AG08395 (cell line): Measurements from ENCODE around the gene PSMB11.

Experiments
- DNase-seq: peaks from one replicate; pipeline ENCODE4 v3.0.0; 2012; ENCODE audit warnings: mixed read lengths, low spot score

PSMB11 gene

DNA sequence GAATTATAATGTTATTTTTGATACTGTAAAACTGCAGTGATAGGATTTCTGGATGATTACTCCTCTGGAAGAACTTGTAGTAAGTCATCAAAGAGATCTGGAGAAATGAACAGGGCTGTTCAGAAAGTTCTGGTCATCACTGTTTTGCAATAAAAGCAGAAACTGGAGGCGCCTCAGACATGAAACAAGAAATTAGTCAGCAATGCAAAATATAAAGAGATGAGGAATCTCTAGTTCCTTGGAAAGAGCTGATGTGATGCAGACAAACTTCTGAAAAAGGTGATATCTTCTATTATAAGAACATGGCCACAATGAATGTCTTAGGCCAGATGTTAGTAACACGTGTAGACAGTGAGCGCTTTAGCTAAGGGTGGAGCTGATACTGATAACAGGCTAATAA lies 43.4 kb downstream of the PSMB11 start:
- DNase-seq = no peak

DNA sequence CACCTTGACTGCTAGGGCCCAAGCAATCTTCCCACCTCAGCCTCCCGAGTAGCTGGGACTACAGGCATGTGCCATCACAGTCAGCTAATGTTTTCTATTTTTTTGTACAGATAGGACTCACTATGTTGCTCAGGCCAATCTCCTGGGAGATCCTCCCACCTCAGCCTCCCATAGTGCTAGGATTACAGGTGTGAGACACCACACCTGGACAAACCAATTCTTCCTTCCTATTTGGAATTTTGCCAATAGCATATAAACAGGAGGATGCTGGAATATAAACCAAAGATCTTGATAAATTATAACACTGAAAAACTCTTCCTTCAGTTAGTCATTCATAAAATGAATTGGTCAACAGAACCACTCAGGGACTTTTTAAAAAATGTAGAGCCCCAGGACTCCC lies 44.6 kb downstream of the PSMB11 start:
- no peak for DNase-seq

DNA sequence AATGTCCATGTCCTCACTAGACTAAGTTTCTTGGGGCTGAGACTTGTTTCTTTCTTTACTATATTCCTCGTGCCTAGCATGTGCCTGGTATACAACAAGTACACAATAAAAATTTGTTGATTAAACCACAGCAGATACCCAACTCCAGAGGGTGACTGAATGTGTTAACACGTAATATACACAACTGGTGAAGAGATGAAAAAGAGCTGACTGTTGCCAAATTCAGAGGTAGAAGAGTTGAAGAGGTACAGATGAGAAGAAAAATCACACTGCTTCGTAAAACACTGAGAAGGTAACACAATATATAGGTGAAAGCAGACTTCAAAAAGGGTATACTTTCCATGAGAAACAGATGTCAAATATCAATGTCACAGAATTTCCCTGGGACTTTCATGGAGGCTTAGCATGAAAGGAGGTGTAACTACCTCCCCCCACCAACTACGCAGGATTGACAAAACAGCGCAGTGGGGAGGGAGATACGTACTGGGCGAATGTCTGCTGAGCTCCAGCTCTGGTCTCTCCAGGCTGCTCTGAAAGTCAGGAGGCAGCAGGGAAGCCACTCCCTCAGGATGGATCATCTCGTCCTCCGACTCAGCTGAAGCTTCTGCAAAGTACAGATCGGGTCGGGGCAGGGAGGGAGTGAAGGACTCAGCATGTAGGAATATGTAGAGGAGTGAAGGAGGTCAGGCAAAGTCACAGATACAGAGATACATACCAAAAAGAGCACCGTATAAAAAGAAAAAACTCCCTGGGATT lies 47.7 kb downstream of the PSMB11 start:
- no peak for DNase-seq

DNA sequence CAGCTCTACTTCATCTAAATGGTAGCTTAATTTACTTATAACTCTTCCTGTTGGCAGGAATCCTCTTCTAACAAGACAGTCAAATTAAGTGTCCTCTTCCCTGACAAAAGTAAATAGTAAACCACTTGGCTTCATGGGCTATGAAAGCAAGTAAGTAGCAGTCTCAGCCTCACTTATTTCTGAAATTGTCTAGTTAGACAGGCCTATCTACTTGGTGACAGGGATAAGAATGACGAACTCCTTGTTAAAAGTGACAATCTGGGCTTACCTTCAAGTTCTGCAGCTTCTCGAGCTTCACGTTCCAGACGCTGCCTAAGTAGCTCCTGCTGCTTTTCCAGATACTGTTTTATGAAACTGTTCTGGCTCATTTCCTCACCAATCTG lies 48.2 kb downstream of the PSMB11 start:
- no peak for DNase-seq

DNA sequence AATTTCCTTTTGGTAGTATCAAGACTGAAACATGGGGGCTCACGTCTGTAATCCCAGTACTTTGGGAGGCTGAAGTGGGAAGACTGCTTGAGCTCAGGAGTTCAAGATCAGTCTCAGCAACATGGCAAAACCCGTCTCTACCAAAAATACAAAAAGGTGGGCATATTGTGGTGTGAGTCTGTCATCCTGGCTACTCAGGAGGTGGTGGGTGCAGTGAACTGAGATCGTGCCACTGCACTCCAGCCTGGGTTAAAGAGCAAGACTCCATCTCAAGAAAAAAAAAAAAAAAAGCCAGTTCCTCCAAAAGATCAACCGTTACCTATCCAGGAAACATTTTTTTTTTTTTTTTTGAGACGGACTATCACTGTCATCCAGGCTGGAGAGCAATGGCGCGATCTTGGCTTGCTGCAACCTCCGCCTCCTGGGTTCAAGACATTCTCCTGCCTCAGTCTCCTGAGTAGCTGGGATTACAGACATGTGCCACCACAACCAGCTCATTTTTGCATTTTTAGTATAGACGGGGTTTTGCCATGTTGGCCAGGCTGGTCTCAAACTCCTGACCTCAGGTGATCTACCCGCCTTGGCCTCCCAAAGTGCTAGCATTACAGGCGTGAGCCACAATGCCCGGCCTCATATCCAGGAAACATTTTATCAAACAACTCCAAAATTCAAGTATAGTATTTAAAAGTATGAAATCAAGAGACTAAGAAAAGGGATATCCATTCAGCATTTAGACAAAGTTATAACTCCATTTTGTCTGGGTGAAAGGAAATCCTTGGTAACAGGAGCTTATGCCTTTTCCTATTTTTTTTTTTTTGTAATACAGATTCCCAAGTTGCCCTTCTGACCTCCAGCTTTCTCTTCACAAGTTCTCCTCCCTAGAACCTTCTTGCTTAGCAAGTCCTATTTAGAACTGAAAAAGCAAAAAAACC lies 49.5 kb downstream of the PSMB11 start:
- no peak for DNase-seq

DNA sequence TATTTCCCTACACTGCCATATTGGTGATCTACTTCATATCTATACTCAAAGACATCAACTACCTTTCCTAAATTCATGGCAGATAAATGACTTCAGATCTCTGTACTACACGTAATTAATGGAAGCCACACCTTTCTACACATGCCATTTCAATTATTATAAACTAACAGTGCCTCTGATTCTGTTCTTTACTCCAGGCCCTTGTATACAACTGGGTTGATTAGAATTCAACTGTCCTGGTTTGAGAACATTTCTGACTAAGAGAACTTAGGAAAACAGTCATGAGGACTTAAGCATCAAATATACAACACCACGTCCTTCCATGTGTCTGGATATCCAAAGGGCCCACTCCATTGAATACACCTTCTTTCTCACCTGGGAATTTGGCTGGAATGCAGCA lies 51.1 kb downstream of the PSMB11 start:
- no peak for DNase-seq

DNA sequence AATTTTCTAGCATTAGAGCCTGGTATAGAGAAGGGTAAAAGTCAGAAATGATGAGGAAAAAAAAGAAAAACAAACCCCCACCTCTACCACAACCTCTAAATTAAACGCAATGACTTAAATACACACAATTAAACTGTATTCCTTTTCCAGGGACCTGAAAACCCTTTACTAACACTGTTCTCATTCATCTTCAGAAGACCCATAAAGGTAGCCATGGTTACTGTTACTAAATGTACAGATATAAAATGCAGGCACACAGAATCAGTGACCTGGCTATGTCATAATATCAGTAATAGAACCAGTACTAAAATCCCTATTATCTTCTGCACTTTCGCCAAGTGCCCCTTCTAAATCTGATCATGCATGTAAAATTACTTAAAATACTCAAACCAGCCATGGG lies 51.5 kb downstream of the PSMB11 start:
- DNase-seq = no peak
